Fibroblast of mammary gland (primary cell): ENCODE measurements around the gene CATSPER3.

ENCODE experiments used
- DNase-seq: peaks from one replicate; pipeline ENCODE4 v3.0.0-alpha.2; 2010; ENCODE audit warnings: low read depth
- H3K4me3 ChIP-seq: 2 replicates; pipeline ENCODE4 v1.5.1; 2011; ENCODE audit warnings: low read depth, mild to moderate bottlenecking, low read length, moderate library complexity; ENCODE audit not compliant: control insufficient read depth
- CTCF ChIP-seq: conservative IDR thresholded peaks from 2 replicates; pipeline ENCODE4 v1.5.1; 2011; ENCODE audit warnings: low read depth, low read length, inconsistent platforms; ENCODE audit not compliant: control insufficient read depth, insufficient read depth

The CATSPER3 gene

GRCh38 chr5:135024956-135025729 is 57.4 kb downstream of the CATSPER3 start:
- no peak for TF ChIP-seq CTCF
- no peak overlapping the region for H3K4me3 ChIP-seq
- DNase-seq: no peak

GRCh38 chr5:135025730-135026644 is 58.3 kb downstream of the CATSPER3 start:
- H3K4me3 ChIP-seq: no peak overlapping the region
- TF ChIP-seq CTCF: no peak
- DNase-seq: no peak

GRCh38 chr5:135026645-135027265 is 59.0 kb downstream of the CATSPER3 start:
- no peak overlapping the region for H3K4me3 ChIP-seq
- no peak for TF ChIP-seq CTCF
- no peak for DNase-seq

- no peak for TF ChIP-seq CTCF
- no peak overlapping the region for H3K4me3 ChIP-seq
- no peak for DNase-seq
Measured at GRCh38 chr5:135027266-135027696, 59.6 kb downstream of the CATSPER3 start.

- no peak for TF ChIP-seq CTCF
- no peak overlapping the region for H3K4me3 ChIP-seq
Measured at GRCh38 chr5:135027697-135028615, 60.2 kb downstream of the CATSPER3 start.

More at GRCh38 chr5:135027697-135028615, 60.2 kb downstream of the CATSPER3 start:
- DNase-seq: no peak
